Adrenal gland (tissue), 5 donors: ENCODE measurements around the gene IL6R.

ENCODE experiments used
- POLR2A ChIP-seq, 2 donors: fragments of 450-650 bp; IDR thresholded peaks; one replicate each; pipeline ENCODE4 v1.6.1; 2017; ENCODE audit warnings: antibody characterized with exemption in 2 of 2, mild to moderate bottlenecking in 2 of 2, moderate library complexity in 1 of 2
- TF ChIP-seq, protein P1 (sequence below), 6 experiments: fragments of 450-650 bp in 4 of 6; fragments of 200-600 bp in 2 of 6; sonication (generic) in 1 of 6; IDR thresholded peaks; 1 replicate in 5 of 6; 2 replicates in 1 of 6; pipeline versions ENCODE4 v1.5.1 to v1.8.0; 2016 to 2021; ENCODE audit warnings: antibody characterized with exemption in 6 of 6, mild to moderate bottlenecking in 2 of 6, moderate library complexity in 1 of 6
- donor health status: DM: no; HTN: no; CAD: no.

DNA sequence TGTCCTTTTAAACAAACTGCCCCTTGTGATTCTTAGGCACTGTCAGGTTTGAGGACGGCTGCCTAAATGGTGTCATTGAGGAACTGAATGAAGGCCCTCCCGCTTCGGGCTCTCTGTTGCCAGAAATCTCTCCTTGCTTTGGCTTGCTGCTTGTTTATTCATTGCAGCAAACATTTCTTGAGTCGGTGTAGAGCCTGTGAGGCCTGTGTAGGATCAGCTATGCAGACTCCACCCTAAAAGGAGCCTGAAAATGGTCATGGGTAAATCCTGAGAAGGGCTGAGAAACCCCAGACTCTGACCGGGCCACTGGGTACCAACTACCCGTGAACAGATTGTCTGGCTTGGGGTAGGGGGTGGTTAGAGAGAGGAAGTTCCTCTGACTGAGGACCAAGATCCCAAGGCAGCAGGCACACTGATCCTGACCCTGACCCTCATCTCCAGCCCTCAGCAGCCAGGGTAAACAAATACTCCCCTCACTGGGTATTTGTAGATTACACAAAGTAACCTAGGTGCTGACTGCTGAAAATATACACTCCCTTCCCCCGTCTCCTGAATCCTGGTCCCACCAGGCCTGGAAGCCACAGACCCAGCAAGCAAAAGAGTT lies 3.1 kb downstream of the IL6R start:
- no peak for TF ChIP-seq POLR2A (IDR thresholded peaks at IDR 0.05)
- TF ChIP-seq, protein P1, sequence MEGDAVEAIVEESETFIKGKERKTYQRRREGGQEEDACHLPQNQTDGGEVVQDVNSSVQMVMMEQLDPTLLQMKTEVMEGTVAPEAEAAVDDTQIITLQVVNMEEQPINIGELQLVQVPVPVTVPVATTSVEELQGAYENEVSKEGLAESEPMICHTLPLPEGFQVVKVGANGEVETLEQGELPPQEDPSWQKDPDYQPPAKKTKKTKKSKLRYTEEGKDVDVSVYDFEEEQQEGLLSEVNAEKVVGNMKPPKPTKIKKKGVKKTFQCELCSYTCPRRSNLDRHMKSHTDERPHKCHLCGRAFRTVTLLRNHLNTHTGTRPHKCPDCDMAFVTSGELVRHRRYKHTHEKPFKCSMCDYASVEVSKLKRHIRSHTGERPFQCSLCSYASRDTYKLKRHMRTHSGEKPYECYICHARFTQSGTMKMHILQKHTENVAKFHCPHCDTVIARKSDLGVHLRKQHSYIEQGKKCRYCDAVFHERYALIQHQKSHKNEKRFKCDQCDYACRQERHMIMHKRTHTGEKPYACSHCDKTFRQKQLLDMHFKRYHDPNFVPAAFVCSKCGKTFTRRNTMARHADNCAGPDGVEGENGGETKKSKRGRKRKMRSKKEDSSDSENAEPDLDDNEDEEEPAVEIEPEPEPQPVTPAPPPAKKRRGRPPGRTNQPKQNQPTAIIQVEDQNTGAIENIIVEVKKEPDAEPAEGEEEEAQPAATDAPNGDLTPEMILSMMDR (IDR thresholded peaks at IDR 0.05), result no peak
